K562 (cell line): ENCODE data around the gene SSBP2.

Experiments
- CTCF ChIP-seq, 3 experiments: IDR thresholded peaks in 2 of 3; conservative IDR thresholded peaks in 1 of 3; 2 replicates each; pipeline ENCODE4 v1.5.1; 2011 to 2012; ENCODE audit warnings: low read length in 3 of 3, mild to moderate bottlenecking in 3 of 3, control low read depth in 2 of 3, improper control_type of control experiment in 1 of 3, inconsistent platforms in 1 of 3, low read depth in 1 of 3, mixed read lengths in 1 of 3, moderate library complexity in 1 of 3; ENCODE audit not compliant: insufficient read depth in 2 of 3
- JUNB ChIP-seq: fragments of 450-650 bp; formaldehyde crosslinking; conservative IDR thresholded peaks from 2 replicates; pipeline ENCODE4 v1.4.0; 2020; ENCODE audit warnings: mild to moderate bottlenecking
- RBM17 ChIP-seq: fragments of 200-400 bp; formaldehyde crosslinking; IDR thresholded peaks from 2 replicates; pipeline ENCODE4 v1.6.1; 2017; ENCODE audit warnings: low read depth, mild to moderate bottlenecking, low read length, borderline replicate concordance
- ZNF197 ChIP-seq: fragments of 200-800 bp; sonication (Bioruptor generic); IDR thresholded peaks from 2 replicates; pipeline ENCODE4 v1.6.1; 2016; ENCODE audit warnings: low read depth, missing genetic modification characterization, missing compliant biosample characterization

GRCh38 chr5:81656783-81657182, 94.1 kb downstream of the SSBP2 start:
- TF ChIP-seq ZNF197 (CRISPR knock-in tag) (no peak), RBM17 (no peak), JUNB (CRISPR knock-in tag) (no peak), CTCF (IDR thresholded peaks at IDR 0.05 in 2 of 3, conservative IDR thresholded peaks at IDR 0.05 in 1 of 3; ENCODE audit: insufficient read depth in 2 of 3, low read depth in 1 of 3, low read length in 3 of 3) (no peak)
